Right lobe of liver (tissue), 4 donors: ENCODE data around the gene ENOX1.

ENCODE experiments used
- CTCF ChIP-seq, 4 donors: fragments of 200-600 bp in 3 of 4; fragments of 450-650 bp in 1 of 4; IDR thresholded peaks; one replicate each; pipeline versions ENCODE4 v1.5.1 to v1.8.0; 2016 to 2022; ENCODE audit warnings: antibody characterized with exemption in 4 of 4, mild to moderate bottlenecking in 2 of 4
- POLR2A ChIP-seq: fragments of 450-650 bp; IDR thresholded peaks from one replicate; pipeline ENCODE4 v1.6.1; 2017; ENCODE audit warnings: antibody characterized with exemption, mild to moderate bottlenecking
- donor health status: DM: no; HTN: no; CAD: no.
- donor health status: DM: no; HTN: no; CAD: no.
- donor health status: DM: no; HTN: yes; CAD: no.

GRCh38 chr13:43405457-43405856, 381.3 kb downstream of the ENOX1 start:
- TF ChIP-seq POLR2A (no peak), CTCF (IDR thresholded peaks at IDR 0.05) (no peak)
